NCI-H1417 treated with DMSO at 0.1 percent for 48 hours (cell line): ENCODE results near the gene MICU1.
A peak's percentile ranks its signal among the peaks of the same experiment; 100 is the strongest.
"Not testable (repeated sequence)": the region's sequence is repeated elsewhere in the genome, so short reads cannot be mapped to it uniquely, and the experiment has no call there.

Source experiments
- DNase-seq: peaks from one replicate; lab custom pipeline; 2025; lab: John Stamatoyannopoulos, UW

MICU1 gene

DNA sequence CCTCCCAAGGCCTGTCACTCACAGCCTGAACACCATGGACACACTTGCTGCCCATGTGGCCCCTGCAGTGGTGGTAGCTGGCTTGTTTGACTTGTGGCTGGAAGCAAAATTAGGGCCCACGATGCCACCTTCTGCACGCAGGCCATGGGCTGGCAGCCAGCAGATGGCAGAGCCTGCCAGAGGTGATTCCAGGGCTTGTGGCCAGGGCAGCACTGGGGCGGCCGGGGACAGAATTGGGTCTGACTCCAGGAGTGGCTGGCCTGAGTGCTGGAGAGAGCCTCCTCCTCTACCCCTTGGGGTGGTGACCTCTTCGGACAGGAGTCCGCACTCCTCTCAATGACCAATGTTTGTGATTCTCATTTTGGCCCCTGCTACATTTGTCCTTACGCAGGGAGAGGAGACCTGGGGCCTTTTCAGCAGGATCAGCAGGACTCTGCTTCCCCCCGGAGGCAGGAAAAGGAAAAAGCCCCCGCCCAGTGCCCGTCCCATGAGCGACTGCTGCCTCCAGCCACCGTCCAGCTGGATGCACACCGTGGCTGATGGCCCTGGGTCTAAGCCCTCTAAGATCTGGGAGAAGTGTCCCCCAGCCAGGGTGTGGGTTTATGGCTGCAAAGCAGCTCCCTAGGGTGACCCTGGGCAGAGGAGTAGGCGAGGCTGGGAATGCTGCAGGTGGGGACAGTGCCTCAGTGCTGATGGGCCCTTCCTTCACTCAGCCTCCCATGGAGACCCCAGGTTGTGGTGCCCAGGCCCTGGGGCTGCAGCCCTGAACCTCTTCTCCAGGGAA is 297.6 kb downstream of the MICU1 start:
- no peak for DNase-seq

DNA sequence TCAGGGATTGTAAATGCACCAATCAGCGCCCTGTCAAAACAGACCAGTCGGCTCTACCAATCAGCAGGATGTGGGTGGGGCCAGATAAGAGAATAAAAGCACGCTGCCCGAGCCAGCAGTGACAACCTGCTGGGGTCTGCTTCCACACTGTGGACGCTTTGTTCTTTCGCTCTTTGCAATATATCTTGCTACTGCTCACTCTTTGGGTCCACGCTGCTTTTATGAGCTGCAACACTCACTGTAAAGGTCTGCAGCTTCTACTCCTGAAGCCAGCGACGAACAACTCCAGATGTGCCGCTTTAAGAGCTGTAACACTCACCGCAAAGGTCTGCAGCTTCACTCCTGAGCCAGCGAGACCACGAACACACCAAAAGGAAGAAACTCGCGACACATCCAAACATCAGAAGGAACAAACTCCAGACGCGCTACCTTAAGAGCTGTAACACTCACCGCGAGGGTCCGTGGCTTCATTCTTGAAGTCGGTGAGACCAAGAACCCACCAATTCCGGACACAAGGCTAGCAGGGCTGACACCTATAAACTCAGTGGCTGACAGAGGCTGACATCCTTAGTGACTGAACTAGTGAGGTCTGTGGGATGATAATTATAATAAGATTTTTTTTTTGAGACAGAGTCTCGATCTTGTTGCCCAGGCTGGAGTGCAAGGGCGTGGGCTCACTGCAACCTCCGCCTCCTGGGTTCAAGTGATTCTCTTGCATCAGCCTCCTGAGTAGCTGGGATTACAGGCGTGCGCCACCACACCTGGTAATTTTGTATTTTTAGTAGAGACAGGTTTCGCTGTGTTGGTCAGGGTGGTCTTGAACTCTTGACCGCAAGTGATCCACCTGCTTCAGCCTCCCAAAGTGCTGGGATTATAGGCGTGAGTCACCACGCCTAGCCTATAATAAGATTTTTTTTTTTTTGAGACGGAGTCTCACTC is 298.9 kb downstream of the MICU1 start:
- not testable (repeated sequence) for DNase-seq

DNA sequence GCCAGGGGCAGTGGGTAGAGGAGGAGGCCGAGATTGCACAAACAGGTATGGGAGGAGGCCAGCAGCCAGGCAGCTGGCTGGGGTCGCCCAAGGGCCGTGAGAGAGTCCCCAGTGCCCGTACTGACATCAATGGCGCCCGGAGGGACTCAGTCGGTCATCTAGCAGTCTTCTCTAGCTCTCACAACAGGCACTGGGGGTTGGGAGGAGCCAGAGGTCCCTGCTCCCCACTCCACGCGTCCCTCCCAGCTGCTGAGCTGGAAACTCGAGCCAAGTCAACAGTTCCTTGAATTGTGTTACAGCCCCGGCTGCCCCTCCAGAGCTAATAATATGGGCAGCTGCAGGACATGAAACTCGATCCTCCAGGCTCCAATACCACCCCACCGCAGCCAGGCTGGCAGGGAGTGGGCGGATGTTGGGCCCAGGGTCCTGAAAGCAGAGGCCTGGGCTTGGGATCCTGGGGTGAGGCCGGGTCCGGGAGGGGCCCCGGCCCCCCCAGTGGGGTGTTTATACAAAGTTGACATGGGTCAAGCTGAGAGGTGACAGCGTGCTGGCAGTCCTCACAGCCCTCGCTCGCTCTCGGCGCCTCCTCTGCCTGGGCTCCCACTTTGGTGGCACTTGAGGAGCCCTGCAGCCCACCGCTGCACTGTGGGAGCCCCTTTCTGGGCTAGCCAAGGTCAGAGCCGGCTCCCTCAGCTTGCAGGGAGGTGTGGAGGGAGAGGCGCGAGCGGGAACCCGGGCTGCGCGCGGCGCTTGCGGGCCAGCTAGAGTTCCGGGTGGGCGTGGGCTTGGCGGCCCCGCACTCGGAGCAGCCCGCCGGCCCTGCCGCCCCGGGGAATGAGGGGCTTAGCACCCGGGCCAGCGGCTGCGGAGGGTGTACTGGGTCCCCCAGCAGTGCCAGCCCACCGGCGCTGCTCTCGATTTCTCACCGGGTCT is 300.4 kb downstream of the MICU1 start:
- DNase-seq: peak; percentile 2

DNA sequence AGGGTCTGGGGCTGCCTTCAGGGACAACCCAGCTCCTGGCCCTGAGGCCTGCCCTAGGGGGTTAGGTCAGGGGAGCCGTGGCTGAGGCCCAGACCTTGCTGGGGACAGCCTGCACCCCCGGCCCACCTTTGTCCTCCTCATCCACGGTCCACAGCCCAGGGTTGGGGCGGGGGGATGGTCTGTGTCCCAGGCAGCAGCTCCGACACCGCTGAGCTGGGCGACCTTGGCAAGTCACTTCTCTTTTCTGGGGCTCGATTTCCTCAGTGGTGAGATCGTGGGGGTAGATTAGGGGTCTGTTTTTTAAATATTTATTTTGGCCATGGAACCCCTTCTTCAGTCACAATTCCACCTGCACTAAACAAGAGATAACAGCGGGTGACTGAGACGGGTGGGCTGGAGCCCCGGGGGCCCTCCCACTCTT is 302.1 kb downstream of the MICU1 start:
- no peak for DNase-seq

DNA sequence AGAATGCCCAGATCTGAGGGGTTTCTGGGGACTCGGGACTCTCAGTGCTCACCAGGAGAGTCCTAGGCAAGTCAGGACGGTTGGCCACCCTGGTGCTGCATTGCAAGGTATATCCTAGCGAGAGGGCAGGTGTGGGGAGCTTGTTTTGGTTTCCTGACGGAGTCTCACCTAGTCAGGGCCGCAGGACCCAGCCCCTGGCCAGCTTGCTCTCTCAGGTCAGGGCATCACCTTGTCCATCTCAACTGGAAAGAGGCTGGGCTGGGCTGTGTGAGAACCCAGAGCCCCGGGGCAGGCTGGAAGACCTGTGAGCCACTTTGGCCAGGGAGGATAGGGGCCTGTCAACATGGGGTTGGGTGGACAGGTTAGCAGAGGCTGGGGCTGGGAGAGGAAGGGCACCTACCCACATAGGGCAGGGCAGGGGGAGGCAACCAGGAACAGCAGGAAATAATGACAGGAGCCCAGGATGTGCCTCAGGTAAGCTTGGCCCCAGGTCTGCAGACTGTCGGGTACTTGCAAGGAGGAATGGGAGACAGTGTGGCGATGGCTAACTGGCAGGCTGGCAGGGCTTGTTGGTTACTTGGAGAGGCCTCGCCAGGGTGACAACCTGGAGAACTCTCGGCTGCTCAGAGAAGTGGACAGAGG is 302.6 kb downstream of the MICU1 start:
- no peak for DNase-seq

DNA sequence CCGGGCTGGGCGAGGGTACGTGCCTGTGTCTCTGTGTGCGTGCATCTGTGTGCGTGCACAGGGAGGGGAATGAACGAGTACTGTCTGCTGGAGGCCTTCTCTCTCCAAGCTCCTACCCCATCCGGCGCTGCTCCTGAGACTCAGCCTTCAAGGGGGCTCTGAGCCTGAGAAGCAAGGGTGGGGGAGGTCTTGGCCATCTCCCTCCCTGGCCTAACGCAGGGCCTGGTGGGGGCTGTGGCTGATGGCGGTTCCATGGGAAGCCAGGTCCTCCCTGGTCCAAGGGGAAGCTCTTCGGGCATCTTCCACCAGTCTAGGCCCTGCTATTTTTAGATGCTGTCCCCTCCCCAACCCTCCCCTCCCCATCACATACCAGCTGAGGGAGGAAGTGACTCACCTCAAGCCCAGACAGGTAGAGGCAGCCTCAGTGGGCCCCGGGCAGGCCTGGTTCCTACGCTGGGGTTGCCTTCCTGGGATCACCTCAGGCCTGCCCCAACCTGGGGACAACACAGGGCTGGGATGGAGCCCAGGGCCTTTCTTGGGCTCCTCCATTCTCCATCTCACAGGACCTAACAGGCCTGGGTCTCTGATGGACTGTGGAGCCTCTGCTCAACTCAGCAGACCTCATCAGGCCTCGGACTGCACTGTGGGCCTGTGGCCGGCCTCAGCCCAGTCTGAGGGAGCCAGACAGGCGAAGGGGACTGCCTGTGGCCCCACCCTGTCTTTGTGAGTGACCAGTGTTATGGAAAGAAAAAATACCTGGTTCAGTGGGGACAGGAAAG is 303.4 kb downstream of the MICU1 start:
- no peak for DNase-seq

DNA sequence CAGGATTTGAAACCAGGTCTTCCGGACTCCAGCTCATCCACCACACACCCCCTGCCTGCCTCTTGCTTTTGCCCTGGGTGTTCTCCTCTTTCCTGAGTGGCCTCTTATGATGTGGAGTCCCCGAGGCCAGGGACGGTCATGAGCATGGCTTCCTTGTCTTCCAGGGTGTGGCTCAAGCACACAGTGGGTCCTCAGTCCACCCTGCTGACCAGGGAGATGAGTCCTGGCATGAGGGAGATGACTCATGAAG is 303.9 kb downstream of the MICU1 start:
- DNase-seq: no peak

DNA sequence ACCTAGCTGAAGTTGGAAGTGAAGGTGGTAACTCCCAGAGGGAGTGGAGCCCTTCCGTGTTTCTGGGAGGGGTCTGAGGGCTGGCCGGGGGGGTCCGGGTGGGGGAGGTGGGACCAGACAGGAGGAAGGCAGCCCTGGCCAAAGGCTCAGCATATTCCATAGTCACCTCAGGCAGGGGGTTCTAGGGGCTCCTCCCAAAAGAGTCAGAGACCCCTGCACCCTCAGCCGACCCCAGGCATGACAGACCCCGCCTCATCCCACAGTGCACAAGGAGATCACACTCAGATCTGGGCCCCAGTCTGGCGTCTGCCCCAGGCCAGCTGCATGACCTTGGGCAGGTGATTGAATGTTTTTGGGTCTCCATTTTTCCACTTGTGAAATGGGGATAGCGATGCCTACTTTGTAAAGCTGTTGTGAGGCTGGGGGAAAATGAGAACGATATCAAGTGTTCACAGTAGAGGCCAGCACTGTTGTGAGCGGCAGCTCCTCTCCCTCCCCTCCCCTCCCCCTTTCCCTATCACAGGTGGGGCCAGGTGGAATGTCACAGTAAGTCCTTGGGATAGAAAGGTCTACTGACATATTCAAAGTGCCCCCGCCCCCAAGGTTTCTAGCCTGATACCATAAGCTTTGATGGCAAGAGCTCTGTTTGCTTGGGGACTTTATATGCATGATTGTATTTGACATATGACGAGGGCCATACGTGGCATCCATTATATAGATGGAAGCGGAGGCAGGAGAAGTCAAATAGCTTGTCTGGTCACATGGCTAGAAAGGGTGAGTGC is 304.4 kb downstream of the MICU1 start:
- no peak for DNase-seq

DNA sequence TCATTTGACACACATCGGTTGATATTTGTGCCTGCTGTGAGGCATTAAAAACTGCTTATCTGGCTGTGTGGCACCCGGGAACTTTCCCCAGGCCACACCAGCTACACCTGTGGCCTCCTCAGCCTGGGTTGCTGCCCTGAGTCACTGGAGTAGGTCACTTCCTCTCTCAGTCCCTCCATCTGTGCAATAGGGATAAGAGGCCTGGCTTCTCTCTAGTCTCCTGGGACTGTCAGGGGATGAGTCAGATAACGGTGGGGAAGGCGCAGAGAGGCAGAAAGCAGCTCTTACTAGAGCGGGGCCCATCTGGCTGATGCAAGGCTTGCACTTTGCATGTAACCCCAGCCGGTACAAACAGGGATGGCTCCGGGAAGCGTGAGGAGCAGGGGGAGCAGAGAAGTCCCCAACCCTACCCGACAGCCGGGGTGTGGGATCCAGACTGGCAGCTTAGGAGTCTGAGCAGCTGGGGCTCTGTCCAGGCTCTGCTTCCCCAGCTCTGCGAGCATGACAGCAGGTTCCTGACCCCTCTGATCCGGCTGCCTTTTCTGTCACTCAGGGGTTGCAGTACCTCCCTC is 305.1 kb downstream of the MICU1 start:
- DNase-seq: peak; percentile 1

DNA sequence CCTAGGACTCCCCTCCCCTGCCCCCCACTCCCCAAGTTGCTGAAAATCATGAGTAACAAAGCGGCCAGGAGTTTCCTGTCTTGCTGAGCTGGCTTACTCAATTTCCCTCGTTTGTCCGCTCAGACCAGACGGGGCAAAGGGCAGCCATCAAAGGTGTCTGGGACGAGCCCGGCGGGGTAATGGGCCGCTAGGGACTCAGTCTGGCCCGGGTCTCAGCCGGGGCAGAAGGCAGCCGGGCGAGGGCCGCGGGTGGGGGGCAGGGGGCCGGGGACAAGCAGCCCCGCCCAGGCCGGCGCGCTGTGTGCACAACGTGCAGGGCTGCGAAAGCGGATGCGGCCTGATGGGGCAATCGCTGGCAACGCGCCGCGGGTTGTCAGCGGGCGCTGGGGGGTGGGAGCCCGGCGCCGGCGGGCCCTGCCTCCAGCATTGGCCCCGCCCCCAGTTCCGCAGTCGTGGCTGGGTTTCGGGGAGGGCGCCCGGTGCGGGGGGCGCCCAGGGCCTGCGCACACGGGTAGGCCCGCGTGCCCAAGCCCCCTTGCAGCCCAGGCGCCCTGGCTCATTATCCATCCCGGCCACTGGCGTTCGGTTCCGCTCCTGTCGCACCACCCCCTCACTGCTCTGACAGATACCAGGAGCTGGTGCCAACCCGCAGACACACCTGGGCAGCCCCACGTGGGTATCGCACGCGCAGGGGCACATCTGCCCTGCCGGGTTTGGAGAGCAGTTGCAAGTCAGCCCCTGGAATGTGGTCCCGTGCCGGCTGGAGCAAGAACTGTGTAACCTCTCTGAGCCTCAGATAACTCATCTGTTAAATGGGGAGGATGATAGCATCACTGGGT is 306.2 kb downstream of the MICU1 start:
- no peak for DNase-seq

DNA sequence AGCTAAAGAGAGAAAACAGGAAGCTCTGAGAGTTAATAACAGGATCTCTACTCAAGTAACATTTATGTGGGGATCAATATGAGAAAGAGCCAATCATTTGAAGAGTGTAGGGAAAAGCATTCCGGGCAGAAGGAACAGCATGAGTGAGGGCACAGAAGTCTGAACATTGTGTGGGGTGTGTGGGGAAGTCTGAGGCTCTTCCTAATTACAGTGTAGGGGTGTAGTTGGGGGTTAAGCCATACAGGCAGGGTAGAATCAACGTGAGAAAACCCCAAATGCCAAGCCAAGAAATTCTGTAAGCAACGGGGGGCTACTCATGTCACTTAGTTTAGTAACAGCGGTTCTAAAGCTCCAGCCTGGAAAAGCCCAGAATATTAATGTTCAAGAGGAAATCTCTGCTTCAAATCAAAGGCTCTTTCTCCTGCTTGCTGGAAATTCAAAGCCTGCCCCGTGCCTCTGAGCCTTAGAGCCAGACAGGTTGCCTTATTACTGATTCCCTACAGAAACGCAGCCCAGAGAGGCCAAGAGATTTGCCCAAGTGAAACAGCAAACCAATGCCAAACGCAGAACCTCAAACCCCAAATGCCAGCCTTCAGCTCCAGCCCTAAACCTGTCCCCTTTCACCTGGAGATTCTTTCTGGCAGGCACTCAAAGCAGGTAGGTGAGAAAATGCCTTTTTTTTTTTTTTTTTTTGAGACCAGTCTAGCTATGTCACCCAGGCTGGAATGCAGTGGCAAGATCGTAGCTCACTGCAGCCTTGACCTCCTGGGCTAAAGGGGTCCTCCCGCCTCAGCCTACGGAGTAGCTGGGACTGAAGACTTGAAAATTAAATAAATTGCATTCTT is 307.2 kb downstream of the MICU1 start:
- DNase-seq: no peak
